ENCODE data around the gene TMC4.
"Not testable (repeated sequence)": the region's sequence is repeated elsewhere in the genome, so short reads cannot be mapped to it uniquely, and the experiment has no call there.

GRCh38 chr19:54214217-54214616 lies 41.3 kb upstream of the TMC4 start:
- TF ChIP-seq CTCF (IDR thresholded peaks at IDR 0.05; ENCODE audit: borderline replicate concordance, extremely low read depth, low read length, poor library complexity, severe bottlenecking); EZH2 (IDR thresholded peaks at IDR 0.05; ENCODE audit: borderline replicate concordance, low read depth, low read length, severe bottlenecking): not testable (repeated sequence)
